Transverse colon (tissue), 4 donors: Measurements from ENCODE around the gene EFNA5. TPM values are rescaled to one million over a fixed set of nuclear protein-coding genes. Genes with fewer than 3 reads are reported as not detected.

Experiments used
- DNase-seq: peaks from one replicate; pipeline ENCODE4 v3.0.0-alpha.2; 2019
- H3K27ac ChIP-seq, 4 donors: fragments of 200-600 bp; sonication (generic); 2 replicates each; pipeline ENCODE4 v1.5.1; 2016 to 2018; ENCODE audit warnings: inconsistent platforms in 4 of 4
- H3K27me3 ChIP-seq: fragments of 200-600 bp; sonication (generic); 2 replicates; pipeline ENCODE4 v1.5.1; 2017; ENCODE audit warnings: inconsistent platforms
- H3K36me3 ChIP-seq, 4 donors: fragments of 200-600 bp; sonication (generic); 2 replicates each; pipeline ENCODE4 v1.5.1; 2017 to 2019; ENCODE audit warnings: inconsistent platforms in 4 of 4
- H3K4me1 ChIP-seq, 4 donors: fragments of 200-600 bp; sonication (generic); 2 replicates each; pipeline ENCODE4 v1.5.1; 2017 to 2020; ENCODE audit warnings: inconsistent platforms in 4 of 4
- H3K4me3 ChIP-seq, 4 donors: fragments of 200-600 bp; sonication (generic); 1 replicate in 1 of 4; 2 replicates in 3 of 4; pipeline versions ENCODE4 v1.5.1 to v1.6.1; 2017 to 2019; ENCODE audit warnings: inconsistent platforms in 4 of 4
- H3K9me3 ChIP-seq, 2 donors: fragments of 200-600 bp; sonication (generic); 2 replicates each; pipeline ENCODE4 v1.5.1; 2017 to 2019; ENCODE audit warnings: inconsistent platforms in 2 of 2
- EP300 ChIP-seq: sonication (generic); formaldehyde crosslinking; IDR thresholded peaks from one replicate; pipeline ENCODE4 v1.6.1; 2017; ENCODE audit warnings: antibody characterized with exemption, low read depth
- POLR2A ChIP-seq: fragments of 450-650 bp; IDR thresholded peaks from one replicate; pipeline ENCODE4 v1.6.1; 2016; ENCODE audit warnings: antibody characterized with exemption, mild to moderate bottlenecking, moderate library complexity
- POLR2AphosphoS5 ChIP-seq, 3 donors: sonication (generic); formaldehyde crosslinking; IDR thresholded peaks; one replicate each; pipeline ENCODE4 v1.6.1; 2016; ENCODE audit warnings: antibody characterized with exemption in 3 of 3
- WGBS, 2 donors: methylation state at CpG; one replicate each; pipeline ENCODE4 v1.1.5; 2018; ENCODE audit warnings: low coverage in 1 of 2; 5-methylcytosine and 5-hydroxymethylcytosine counted together
- in situ Hi-C, 4 donors: fragments of 200-750 bp; cut with MboI; loops; one replicate each; pipeline versions ENCODE4 v1.15.0 to v1.15.1; 2017; ENCODE audit warnings: low sequenced_read_pairs in 3 of 4, low pct_ligation_motif_present in 1 of 4, low pct_unique_long_range_greater_than_20kb in 1 of 4
- intact Hi-C: fragments of 100-400 bp; cut with DNase I; formaldehyde crosslinking; loops from one replicate; pipeline ENCODE4 v1.15.1; 2023; ENCODE audit warnings: low total_unique reads
- total RNA-seq, 4 donors: library from RNA; depleted of rRNA; stranded (reverse); fragments of >200 nt; gene quantifications; one replicate each; pipeline ENCODE4 v1.1.0, GENCODE V29; 2016
- TF ChIP-seq, protein P1 (sequence below), 5 experiments: fragments of 200-600 bp in 3 of 5; fragments of 450-650 bp in 2 of 5; sonication (generic) in 3 of 5; IDR thresholded peaks; 1 replicate in 2 of 5; 2 replicates in 3 of 5; pipeline ENCODE4 v1.5.1; 2016 to 2017; ENCODE audit warnings: antibody characterized with exemption in 5 of 5, inconsistent platforms in 3 of 5, mild to moderate bottlenecking in 2 of 5, moderate library complexity in 1 of 5

EFNA5 gene
- total RNA-seq, 4 donors from 2014 or later: 1.5 to 18.2 (median 12.1) TPM

DNA sequence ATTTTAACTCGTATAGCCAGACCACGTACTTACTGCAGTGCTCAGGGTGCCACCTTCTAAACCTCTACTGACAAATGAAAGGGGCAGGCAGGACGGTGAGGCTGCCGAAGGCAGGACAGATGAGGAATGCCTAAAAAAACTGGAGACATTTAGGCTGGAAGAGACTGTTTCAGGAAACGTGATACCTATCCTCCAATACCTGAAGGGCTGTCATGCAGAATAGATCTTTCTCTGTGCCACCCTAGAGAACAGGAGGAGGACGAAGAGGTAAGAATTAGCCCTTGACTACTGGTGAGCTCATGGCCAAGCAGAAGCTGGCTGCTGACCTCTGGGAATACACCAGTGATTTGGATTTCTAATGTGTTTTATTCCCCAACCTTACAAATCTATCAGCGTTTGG lies 139.4 kb downstream of the EFNA5 start:
- Histone ChIP-seq H3K36me3 (no peaks in the 10 kb centered on the region), H3K4me3 (no peak overlapping the region), H3K27ac (no peak overlapping the region), H3K27me3 (no peaks in the 10 kb centered on the region), H3K4me1 (no peaks in the 10 kb centered on the region), H3K9me3 (no peaks in the 10 kb centered on the region)
- DNase-seq: no peak
- in situ Hi-C loops (no loop called here), intact Hi-C loops (loop anchor here (2.0 kb wide), 1 partner anchor 15 kb away; no protein-coding TSS in a partner anchor)
- WGBS, 2 donors: 88 to 92% methylated on average over 5 to 7 of the region's 7 CpGs
- TF ChIP-seq, protein P1, sequence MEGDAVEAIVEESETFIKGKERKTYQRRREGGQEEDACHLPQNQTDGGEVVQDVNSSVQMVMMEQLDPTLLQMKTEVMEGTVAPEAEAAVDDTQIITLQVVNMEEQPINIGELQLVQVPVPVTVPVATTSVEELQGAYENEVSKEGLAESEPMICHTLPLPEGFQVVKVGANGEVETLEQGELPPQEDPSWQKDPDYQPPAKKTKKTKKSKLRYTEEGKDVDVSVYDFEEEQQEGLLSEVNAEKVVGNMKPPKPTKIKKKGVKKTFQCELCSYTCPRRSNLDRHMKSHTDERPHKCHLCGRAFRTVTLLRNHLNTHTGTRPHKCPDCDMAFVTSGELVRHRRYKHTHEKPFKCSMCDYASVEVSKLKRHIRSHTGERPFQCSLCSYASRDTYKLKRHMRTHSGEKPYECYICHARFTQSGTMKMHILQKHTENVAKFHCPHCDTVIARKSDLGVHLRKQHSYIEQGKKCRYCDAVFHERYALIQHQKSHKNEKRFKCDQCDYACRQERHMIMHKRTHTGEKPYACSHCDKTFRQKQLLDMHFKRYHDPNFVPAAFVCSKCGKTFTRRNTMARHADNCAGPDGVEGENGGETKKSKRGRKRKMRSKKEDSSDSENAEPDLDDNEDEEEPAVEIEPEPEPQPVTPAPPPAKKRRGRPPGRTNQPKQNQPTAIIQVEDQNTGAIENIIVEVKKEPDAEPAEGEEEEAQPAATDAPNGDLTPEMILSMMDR (IDR thresholded peaks at IDR 0.05): no peak
- TF ChIP-seq EP300: no peak
- no peak for TF ChIP-seq POLR2AphosphoS5 (IDR thresholded peaks at IDR 0.05)
- no peak for TF ChIP-seq POLR2A

DNA sequence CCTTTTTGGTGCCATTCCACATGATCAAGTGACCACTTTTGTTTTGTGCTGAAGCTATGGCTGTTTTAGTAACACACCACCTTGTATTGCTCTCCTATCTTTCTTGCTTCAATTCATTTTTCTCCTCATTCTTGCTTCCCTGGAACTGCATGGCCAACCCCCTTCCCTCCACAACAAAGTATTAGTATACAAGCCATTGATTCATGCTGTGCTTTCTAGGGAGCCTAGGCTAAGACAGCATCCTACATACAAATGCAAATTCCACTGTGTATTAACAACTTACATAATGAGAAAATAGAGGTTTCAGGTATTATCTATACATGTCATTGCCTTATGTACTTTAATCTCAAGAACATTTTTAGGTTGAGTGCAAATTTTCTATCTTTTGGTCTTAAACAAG lies 141.1 kb downstream of the EFNA5 start:
- in situ Hi-C loops (no loop called here), intact Hi-C loops (loop anchor here (2.0 kb wide), 1 partner anchor 13 kb away; no protein-coding TSS in a partner anchor)
- H3K27ac ChIP-seq: no peak overlapping the region
- H3K4me3 ChIP-seq: no peak overlapping the region
- H3K4me1 ChIP-seq: no peaks in the 10 kb centered on the region
- H3K9me3 ChIP-seq: no peaks in the 10 kb centered on the region
- no peaks in the 10 kb centered on the region for H3K27me3 ChIP-seq
- H3K36me3 ChIP-seq: no peaks in the 10 kb centered on the region
- TF ChIP-seq POLR2AphosphoS5 (IDR thresholded peaks at IDR 0.05) (no peak), EP300 (no peak), POLR2A (no peak)
- TF ChIP-seq, protein P1 (IDR thresholded peaks at IDR 0.05): no peak
- no peak for DNase-seq

DNA sequence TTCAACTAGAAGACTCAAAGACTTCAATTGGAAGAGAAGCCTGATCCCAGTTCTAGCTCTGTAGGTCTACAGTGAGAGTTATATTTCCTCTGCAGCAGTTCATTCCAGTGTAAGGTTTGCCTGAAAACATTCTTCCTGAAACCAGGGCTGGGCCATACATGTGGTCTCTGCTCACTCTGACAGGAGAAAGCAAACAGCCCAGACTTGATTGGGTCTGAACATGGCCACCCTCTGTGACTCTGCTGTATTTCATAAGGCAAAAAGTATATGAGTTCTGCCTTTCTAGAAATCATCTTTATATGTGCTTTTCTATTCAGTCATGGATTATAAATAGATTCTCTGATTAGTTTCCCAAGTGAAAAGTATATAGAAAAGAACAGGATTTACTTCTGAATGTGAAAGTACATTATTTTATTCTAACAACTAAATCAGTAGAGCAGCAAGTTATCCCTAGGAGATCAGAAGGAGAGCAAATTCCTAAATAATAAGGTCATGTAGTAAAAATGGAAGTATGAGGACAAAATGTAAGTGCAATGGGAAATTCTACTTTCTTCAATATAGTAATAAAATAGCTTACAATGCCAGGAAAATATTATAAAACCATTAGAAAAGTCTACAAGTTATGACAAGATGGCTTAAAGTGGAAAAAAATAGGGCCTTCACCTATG lies 144.3 kb downstream of the EFNA5 start:
- in situ Hi-C loops: no loop called here

DNA sequence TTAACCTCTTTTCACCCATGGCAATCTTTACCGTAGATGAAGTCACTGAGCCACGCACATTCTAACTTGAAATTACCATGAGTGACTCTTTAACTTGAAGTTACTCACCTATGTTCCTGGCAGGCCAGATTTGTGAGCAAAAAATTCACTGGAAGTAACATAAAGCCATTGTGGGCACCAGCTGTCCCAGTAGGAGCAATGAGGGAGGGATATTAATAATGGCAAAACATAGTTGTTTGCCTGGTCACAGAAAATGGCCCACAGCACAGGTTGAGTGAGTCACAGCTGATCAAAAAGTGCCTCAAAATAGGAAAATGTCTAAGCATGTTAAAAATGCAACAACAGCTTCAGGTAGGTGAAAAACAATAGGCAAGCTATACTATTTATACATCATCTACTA lies 146.6 kb downstream of the EFNA5 start:
- no peak overlapping the region for H3K4me3 ChIP-seq
- no peak for TF ChIP-seq EP300
- no peak for TF ChIP-seq POLR2AphosphoS5 (IDR thresholded peaks at IDR 0.05)
- TF ChIP-seq, protein P1 (IDR thresholded peaks at IDR 0.05): no peak
- no peak for TF ChIP-seq POLR2A
- no peaks in the 10 kb centered on the region for H3K9me3 ChIP-seq
- H3K27ac ChIP-seq: no peak overlapping the region
- intact Hi-C loops (no loop called here), in situ Hi-C loops (no loop called here)
- no peak for DNase-seq
- H3K4me1 ChIP-seq: peaks cover 3 to 13% (median 6%) of the 10 kb centered on the region in 4 donors
- 90% methylated on average over 2 of the region's 2 CpGs for WGBS, 2 donors
- no peaks in the 10 kb centered on the region for H3K27me3 ChIP-seq
- H3K36me3 ChIP-seq: no peaks in the 10 kb centered on the region

More for the DNA sequence above, 144.3 kb downstream of the EFNA5 start:
- Histone ChIP-seq H3K4me3 (no peak overlapping the region), H3K9me3 (no peaks in the 10 kb centered on the region), H3K27me3 (no peaks in the 10 kb centered on the region), H3K36me3 (no peaks in the 10 kb centered on the region), H3K27ac (no peak overlapping the region), H3K4me1 (no peaks in the 10 kb centered on the region)
- TF ChIP-seq, protein P1 (IDR thresholded peaks at IDR 0.05): no peak
- TF ChIP-seq POLR2AphosphoS5 (IDR thresholded peaks at IDR 0.05): no peak
- TF ChIP-seq POLR2A: no peak
- TF ChIP-seq EP300: no peak
- DNase-seq: no peak
- intact Hi-C loops: no loop called here
